ENCODE results near the gene GPC6.

GPC6 gene

DNA sequence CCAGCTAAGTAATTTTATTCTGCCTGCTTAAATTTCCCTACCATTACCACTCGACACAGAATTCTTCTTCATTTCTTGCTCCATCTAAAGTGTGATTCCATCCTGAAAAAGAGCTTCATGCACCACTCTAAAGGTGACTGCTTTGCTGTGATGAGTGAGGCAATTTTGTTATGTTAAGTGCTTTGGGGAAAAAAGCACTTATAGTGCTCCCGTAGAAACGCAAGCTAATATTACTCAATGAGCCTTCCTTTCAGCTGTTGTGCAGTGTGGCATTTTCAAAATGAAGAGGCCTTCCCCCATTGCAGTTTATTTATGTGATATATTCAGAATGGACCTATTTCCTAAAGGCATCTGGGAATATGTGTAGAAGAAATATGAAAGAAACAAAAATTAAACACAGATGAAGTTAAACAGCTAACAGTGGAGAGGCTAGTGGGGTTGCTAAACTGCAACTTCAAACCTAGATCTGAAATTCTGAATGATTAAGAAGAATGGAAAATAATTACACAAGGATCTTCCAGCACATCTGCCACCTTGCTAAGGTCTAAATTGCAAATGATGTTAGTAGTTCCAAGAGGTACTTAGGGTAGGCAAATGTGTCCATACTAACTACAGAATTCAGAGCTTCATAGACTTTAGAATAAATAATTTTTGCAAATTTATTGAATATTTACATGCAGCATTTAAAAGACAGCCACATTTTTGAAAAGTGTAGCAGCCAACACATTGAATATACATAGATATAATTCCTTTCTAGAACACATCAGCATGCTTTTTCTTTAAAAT lies 1041.2 kb downstream of the GPC6 start:
- no peak overlapping the region for H3K4me3 ChIP-seq (replicated peaks; ENCODE audit: low read depth, low read length)
- no peak for DNase-seq (ENCODE audit: extremely low read depth, low read depth)
- TF ChIP-seq, protein P1, sequence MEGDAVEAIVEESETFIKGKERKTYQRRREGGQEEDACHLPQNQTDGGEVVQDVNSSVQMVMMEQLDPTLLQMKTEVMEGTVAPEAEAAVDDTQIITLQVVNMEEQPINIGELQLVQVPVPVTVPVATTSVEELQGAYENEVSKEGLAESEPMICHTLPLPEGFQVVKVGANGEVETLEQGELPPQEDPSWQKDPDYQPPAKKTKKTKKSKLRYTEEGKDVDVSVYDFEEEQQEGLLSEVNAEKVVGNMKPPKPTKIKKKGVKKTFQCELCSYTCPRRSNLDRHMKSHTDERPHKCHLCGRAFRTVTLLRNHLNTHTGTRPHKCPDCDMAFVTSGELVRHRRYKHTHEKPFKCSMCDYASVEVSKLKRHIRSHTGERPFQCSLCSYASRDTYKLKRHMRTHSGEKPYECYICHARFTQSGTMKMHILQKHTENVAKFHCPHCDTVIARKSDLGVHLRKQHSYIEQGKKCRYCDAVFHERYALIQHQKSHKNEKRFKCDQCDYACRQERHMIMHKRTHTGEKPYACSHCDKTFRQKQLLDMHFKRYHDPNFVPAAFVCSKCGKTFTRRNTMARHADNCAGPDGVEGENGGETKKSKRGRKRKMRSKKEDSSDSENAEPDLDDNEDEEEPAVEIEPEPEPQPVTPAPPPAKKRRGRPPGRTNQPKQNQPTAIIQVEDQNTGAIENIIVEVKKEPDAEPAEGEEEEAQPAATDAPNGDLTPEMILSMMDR (IDR thresholded peaks at IDR 0.05; ENCODE audit: low read depth, low read length, missing control alignments): no peak

DNA sequence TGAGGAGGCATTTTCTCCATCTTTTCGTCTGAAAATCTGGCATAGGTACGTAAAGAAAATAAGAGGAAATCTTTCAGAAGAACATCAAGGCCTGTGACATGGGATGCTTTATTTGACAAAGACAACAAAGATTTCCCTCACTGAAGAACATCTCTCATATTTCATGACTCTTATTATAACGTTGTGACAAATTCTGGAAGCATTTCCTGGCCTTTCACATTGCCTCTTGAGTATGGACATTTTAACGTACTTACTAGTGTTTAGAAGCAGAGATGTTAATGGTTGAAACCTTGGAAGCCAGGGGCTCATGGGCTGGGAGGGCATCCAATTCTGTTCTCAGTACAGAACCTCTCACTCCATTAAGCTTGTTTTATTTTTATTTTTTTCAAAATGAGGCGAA lies 1042.1 kb downstream of the GPC6 start:
- H3K4me3 ChIP-seq (replicated peaks; ENCODE audit: low read depth, low read length): no peak overlapping the region
- no peak for DNase-seq (ENCODE audit: extremely low read depth, low read depth)
- TF ChIP-seq, protein P1 (IDR thresholded peaks at IDR 0.05; ENCODE audit: low read depth, low read length, missing control alignments): no peak

DNA sequence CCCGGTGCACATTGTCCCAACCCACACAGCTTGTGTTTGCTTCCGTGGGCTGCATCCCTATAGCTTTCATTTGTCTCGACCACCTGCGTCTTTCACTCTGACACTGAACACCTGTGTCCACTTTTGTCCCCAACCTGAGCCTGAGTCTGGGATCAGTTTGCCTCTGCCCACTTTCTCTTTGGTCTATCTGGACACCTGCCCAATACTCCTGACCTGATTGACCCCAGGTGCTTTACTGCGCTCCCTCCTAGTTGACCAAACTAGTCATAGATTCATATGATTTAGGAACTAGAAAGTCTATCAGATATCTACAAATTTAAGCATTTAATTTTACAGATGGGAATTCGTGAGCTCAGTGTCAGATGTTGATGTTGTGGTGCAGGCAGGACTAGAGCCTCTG lies 1043.0 kb downstream of the GPC6 start:
- H3K4me3 ChIP-seq (replicated peaks; ENCODE audit: low read depth, low read length): no peak overlapping the region
- TF ChIP-seq, protein P1 (IDR thresholded peaks at IDR 0.05; ENCODE audit: low read depth, low read length, missing control alignments): no peak
- no peak for DNase-seq (ENCODE audit: extremely low read depth, low read depth)

DNA sequence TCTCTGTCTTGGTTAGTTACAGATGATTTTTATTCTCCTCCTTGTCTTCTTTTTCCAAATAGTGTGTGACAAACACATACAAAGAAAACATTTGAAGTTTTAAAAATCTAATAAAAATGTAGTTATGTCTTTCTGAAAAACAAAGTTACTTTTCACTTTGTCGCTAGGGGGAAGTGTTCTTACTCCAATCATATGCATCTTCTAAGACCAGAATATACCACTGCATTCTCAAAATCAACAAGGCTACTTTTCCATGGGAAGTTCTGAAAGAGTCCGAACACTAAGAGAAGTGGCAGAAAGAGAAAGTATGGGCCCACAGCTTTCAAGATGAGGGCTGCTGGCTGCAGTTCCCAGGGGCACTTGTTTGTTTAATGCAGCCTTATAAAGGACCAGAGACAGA lies 1043.9 kb downstream of the GPC6 start:
- TF ChIP-seq, protein P1 (IDR thresholded peaks at IDR 0.05; ENCODE audit: low read depth, low read length, missing control alignments): no peak
- no peak for DNase-seq (ENCODE audit: extremely low read depth, low read depth)
- no peak overlapping the region for H3K4me3 ChIP-seq (replicated peaks; ENCODE audit: low read depth, low read length)

DNA sequence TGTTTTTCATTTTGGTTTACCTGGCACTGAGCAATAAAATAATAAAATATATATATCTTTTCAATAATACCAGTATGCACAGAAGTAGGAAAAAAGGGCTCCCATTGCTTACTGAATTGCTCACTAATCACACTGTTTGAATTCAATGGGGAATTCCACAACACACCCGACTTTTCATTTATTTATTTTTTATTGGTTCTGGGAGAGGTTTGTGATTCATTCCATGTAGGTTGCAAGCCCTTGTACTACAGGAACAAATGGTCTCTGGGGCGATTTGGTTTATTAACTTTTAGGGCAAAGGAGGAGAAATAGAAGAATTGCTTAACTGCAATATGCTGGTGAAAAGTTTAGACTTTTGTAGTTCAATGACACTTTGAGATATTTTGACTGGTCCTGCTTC lies 1045.4 kb downstream of the GPC6 start:
- DNase-seq (ENCODE audit: extremely low read depth, low read depth): no peak
- TF ChIP-seq, protein P1 (IDR thresholded peaks at IDR 0.05; ENCODE audit: low read depth, low read length, missing control alignments): no peak
- H3K4me3 ChIP-seq (replicated peaks; ENCODE audit: low read depth, low read length): no peak overlapping the region

DNA sequence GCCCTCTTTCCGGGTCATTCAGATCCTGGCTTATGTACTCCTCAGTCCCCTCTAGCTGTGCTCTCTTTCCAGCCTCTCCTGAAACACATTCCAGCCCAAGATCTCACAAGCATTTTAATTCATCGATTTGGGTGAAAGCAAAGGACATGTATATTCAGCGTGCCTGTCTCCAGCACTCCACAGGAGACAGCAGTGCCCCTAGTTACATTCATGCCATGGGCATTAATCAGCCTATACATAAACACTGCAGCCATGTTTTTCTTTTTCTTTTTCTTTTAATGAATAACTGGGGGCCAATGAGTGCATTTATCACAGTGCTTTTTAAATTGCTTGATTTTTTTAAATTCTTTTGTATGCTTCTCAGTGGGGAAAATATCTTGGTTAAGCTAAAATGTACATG lies 1053.7 kb downstream of the GPC6 start:
- DNase-seq (ENCODE audit: extremely low read depth, low read depth): no peak
- TF ChIP-seq, protein P1 (IDR thresholded peaks at IDR 0.05; ENCODE audit: low read depth, low read length, missing control alignments): no peak
- H3K4me3 ChIP-seq (replicated peaks; ENCODE audit: low read depth, low read length): no peak overlapping the region

DNA sequence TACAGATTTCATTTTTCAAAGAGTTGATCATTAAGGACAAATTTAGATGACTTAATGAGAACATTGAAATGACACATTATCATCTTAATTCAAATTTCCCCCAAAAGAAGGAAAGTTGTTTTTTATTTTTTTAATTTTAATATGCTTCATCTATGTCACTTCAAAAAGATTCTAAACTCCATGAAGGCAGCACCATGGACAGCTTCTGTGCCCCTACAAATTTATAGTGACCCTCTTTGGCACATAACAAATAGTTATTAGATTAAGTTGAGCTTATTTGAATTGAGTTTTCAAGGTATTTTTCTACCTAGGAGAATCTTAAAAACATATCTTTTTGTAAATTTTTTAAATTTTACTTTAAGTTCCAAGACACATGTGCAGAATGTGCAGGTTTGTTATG lies 1054.2 kb downstream of the GPC6 start:
- no peak overlapping the region for H3K4me3 ChIP-seq (replicated peaks; ENCODE audit: low read depth, low read length)
- TF ChIP-seq, protein P1 (IDR thresholded peaks at IDR 0.05; ENCODE audit: low read depth, low read length, missing control alignments): no peak
- DNase-seq (ENCODE audit: extremely low read depth, low read depth): no peak
